Activated CD4-positive, alpha-beta T cell treated with anti-CD3 and anti-CD28 coated beads, Interleukin-2, amount 10 ng/mL, durations not matched to agents 7 days and 5 days (primary cell): ENCODE measurements around the gene IFI27L1. TPM values are rescaled to one million over a fixed set of nuclear protein-coding genes. Genes with fewer than 3 reads are reported as not detected.

ENCODE experiments used
- CTCF ChIA-PET: fragments of 350-600 bp; sonication (Branson Sonifier 250); formaldehyde crosslinking; loops from one replicate; lab custom pipeline; 2021; ENCODE audit warnings: antibody characterized with exemption; lab: Charles Lee
- POLR2A ChIA-PET: fragments of 350-600 bp; sonication (Branson Sonifier 250); formaldehyde crosslinking; loops from one replicate; lab custom pipeline; 2021; ENCODE audit warnings: antibody characterized with exemption; lab: Charles Lee
- DNase-seq: peaks from one replicate; pipeline ENCODE4 v3.0.0-alpha.2; 2020
- H3K27ac Mint-ChIP-seq: one replicate; pipeline ENCODE4 v1.8.0; 2021; ENCODE audit warnings: mild to moderate bottlenecking, moderate library complexity, mixed read lengths
- H3K27me3 Mint-ChIP-seq: one replicate; pipeline ENCODE4 v1.8.0; 2021; ENCODE audit warnings: mixed read lengths
- H3K36me3 Mint-ChIP-seq: one replicate; pipeline ENCODE4 v1.8.0; 2021; ENCODE audit warnings: low read depth, mixed read lengths
- H3K4me1 Mint-ChIP-seq: one replicate; pipeline ENCODE4 v1.8.0; 2021; ENCODE audit warnings: mixed read lengths
- H3K4me3 Mint-ChIP-seq: one replicate; pipeline ENCODE4 v1.8.0; 2021; ENCODE audit warnings: mild to moderate bottlenecking, moderate library complexity, mixed read lengths
- H3K9me3 Mint-ChIP-seq: one replicate; pipeline ENCODE4 v1.8.0; 2021; ENCODE audit warnings: mixed read lengths
- total RNA-seq, 2 experiments: library from RNA; stranded (reverse); gene quantifications; one replicate each; pipeline ENCODE4 v1.2.3, GENCODE V29; 2021

IFI27L1 gene
- total RNA-seq: 10 to 100 TPM; 31.6 to 42.1 TPM

- Mint-ChIP-seq H3K36me3 (peaks cover 54% of the 10 kb centered on the region), H3K4me1 (peaks cover 53% of the 10 kb centered on the region), H3K27me3 (no peaks in the 10 kb centered on the region), H3K4me3 (peak within 1 kb of the TSS; percentile 99), H3K9me3 (no peaks in the 10 kb centered on the region), H3K27ac (peak within 1 kb of the TSS; percentile 100)
- POLR2A ChIA-PET: no interaction called here
- DNase-seq: peak; percentile 97
- CTCF ChIA-PET: interaction anchor here (0.6 to 1.9 kb wide), 8 partner anchors 10 to 110 kb away, joined by 3 to 7 read pairs (median 4); no protein-coding TSS in a partner anchor
Observed at GRCh38 chr14:94080621-94081385, at the start of gene IFI27L1, which contains the start of gene DDX24. IFI27L1 (plus strand) TSS chr14:94081310; CDS start chr14:94096938, 15,628 bp downstream. DDX24 (minus strand) TSS chr14:94081202; CDS start chr14:94079742, 1,460 bp downstream.

- no peak overlapping the region for H3K27ac Mint-ChIP-seq
- POLR2A ChIA-PET: no interaction called here
- CTCF ChIA-PET: interaction anchor here (1.5 kb wide), 2 partner anchors 12 to 105 kb away, joined by 3 to 5 read pairs; no protein-coding TSS in a partner anchor
- no peak for DNase-seq
- no peaks in the 10 kb centered on the region for H3K36me3 Mint-ChIP-seq
- H3K27me3 Mint-ChIP-seq: no peaks in the 10 kb centered on the region
- no peaks in the 10 kb centered on the region for H3K9me3 Mint-ChIP-seq
- no peak overlapping the region for H3K4me3 Mint-ChIP-seq
- peaks cover 24% of the 10 kb centered on the region for H3K4me1 Mint-ChIP-seq
Observed at GRCh38 chr14:94031883-94032279, 49.2 kb upstream of the IFI27L1 start.

DNA sequence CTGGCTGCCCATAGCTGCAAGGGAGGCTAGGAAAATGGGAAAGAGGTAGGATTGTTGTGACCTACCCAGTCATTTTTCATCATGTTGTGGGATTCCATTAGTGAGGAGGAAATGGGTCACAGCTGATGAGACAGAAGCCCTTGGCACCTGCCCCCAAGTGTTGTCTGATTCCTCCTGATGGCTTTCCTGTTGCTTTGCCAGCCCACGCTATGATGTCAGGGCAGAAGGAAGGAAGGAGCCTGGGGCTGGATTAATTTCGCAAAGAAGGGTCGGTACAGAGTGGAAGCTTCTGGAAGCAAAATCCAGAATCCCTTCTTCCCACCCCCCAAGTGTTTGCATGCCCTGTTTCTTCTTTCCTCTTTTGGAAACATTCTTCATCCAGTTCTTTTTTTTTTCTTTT lies 46.2 kb upstream of the IFI27L1 start:
- no peak for DNase-seq
- no peaks in the 10 kb centered on the region for H3K27me3 Mint-ChIP-seq
- H3K27ac Mint-ChIP-seq: no peak overlapping the region
- H3K9me3 Mint-ChIP-seq: no peaks in the 10 kb centered on the region
- ChIA-PET CTCF (interaction anchor here (0.7 to 2.9 kb wide), 11 partner anchors 10 to 141 kb away, joined by 3 to 23 read pairs (median 11); partner anchors contain the start of gene OTUB2), POLR2A (interaction anchor here (0.6 kb wide), 1 partner anchor 57 kb away, joined by 3 read pairs; no protein-coding TSS in a partner anchor)
- H3K4me1 Mint-ChIP-seq: peaks cover 7% of the 10 kb centered on the region
- no peak overlapping the region for H3K4me3 Mint-ChIP-seq
- H3K36me3 Mint-ChIP-seq: no peaks in the 10 kb centered on the region

DNA sequence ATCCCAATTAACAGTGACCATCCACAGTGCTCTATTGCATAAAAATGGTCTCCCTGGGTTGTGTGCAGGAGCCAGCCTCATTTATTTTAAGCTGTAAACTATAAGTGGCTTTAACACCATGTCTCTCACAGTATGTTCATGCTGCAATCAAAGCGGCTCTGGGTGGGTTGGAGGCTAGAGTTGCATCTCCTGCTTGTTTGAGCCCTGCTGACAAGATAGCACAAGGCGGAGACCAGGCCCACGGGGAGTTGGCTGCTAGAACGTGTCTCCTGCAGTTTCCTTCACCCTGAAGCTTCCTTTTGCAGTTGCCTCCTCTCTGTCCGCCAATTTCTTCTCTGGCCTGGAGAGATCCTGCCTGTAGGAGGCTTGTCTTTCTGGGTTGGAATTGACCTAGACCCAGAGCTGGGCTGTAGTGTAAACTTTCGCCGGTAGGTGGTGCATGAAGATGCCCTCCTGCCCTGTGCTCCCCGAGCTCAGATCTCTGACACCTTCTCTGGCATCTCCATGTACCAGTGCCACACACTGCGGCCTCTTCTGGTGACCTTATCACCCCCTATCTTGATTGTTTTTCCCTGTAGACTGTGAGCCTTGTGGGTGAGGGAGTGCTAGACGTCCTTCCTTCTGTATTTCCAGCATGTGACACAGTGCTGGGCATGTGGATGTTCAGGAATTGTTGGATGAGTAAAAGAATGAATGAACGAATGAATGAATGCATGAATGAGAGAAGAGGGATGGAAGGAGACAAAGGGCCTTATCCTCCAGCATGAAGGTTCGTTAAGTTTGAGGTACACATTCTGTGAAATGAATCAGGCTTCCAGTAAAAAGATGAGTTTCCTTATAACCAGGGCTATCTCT lies 44.6 kb upstream of the IFI27L1 start:
- Mint-ChIP-seq H3K36me3 (no peaks in the 10 kb centered on the region), H3K4me3 (no peak overlapping the region), H3K4me1 (peaks cover 7% of the 10 kb centered on the region), H3K27ac (no peak overlapping the region), H3K9me3 (no peaks in the 10 kb centered on the region), H3K27me3 (no peaks in the 10 kb centered on the region)
- ChIA-PET POLR2A (interaction anchor here (0.9 to 1.0 kb wide), 2 partner anchors 97 to 100 kb away, joined by 3 read pairs; no protein-coding TSS in a partner anchor), CTCF (interaction anchor here (0.6 to 2.9 kb wide), 31 partner anchors 8 to 451 kb away, joined by 3 to 23 read pairs (median 4); partner anchors contain the start of genes CCDC197 and OTUB2)
- peak; percentile 85 for DNase-seq

GRCh38 chr14:94037954-94038353 lies 43.2 kb upstream of the IFI27L1 start:
- H3K9me3 Mint-ChIP-seq: no peaks in the 10 kb centered on the region
- ChIA-PET POLR2A (no interaction called here), CTCF (interaction anchor here (1.1 to 1.6 kb wide), 3 partner anchors 9 to 16 kb away, joined by 3 to 6 read pairs (median 3); no protein-coding TSS in a partner anchor)
- H3K4me1 Mint-ChIP-seq: peaks cover 7% of the 10 kb centered on the region
- H3K4me3 Mint-ChIP-seq: no peak overlapping the region
- no peak overlapping the region for H3K27ac Mint-ChIP-seq
- no peaks in the 10 kb centered on the region for H3K36me3 Mint-ChIP-seq
- no peak for DNase-seq
- H3K27me3 Mint-ChIP-seq: no peaks in the 10 kb centered on the region

GRCh38 chr14:94038510-94038909 lies 42.6 kb upstream of the IFI27L1 start:
- POLR2A ChIA-PET: no interaction called here
- Mint-ChIP-seq H3K27me3 (no peaks in the 10 kb centered on the region), H3K36me3 (peaks cover under 1% of the 10 kb centered on the region), H3K4me3 (no peak overlapping the region), H3K27ac (no peak overlapping the region), H3K9me3 (no peaks in the 10 kb centered on the region), H3K4me1 (peaks cover 7% of the 10 kb centered on the region)
- CTCF ChIA-PET: interaction anchor here (1.1 to 1.8 kb wide), 5 partner anchors 9 to 142 kb away, joined by 3 to 6 read pairs (median 3); no protein-coding TSS in a partner anchor
- DNase-seq: no peak

DNA sequence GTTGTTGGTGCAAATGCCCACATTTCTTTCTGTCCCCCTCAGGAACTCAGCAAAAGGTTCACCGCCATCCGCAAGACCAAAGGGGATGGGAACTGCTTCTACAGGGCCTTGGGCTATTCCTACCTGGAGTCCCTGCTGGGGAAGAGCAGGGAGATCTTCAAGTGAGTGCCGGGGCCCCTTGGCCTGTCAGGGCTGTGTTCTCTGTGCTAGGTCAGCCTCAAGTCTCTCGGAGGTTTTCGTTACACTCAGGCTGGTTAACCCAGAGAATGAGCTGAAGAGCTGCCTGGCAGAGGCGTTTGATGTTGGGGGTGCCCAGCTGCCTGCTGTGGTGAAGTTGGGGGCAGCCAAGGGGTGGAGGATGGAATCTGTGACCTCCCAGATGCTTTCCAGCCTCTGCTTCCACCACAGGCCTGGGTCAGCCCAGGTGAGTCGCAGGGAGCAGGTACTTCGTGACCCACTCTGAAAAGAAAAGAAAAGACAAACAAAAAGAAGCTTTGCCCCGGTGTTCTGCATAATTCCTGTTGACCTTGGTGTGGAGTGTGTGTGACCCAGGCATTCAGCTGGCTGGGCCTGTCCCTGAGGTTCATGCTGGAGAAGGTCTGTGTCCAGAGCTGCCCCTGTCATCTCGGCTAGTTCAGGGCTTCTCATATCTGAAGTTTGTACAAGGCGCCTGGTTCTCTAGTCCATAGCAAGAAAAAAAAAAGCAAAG lies 42.0 kb upstream of the IFI27L1 start:
- CTCF ChIA-PET: interaction anchor here (1.1 to 1.8 kb wide), 3 partner anchors 13 to 141 kb away, joined by 3 to 6 read pairs (median 3); partner anchors contain the start of gene OTUB2
- DNase-seq: no peak
- Mint-ChIP-seq H3K36me3 (peaks cover 5% of the 10 kb centered on the region), H3K27me3 (no peaks in the 10 kb centered on the region), H3K9me3 (no peaks in the 10 kb centered on the region), H3K4me3 (no peak overlapping the region), H3K4me1 (peaks cover 7% of the 10 kb centered on the region), H3K27ac (no peak overlapping the region)
- POLR2A ChIA-PET: no interaction called here

GRCh38 chr14:94040247-94040646 lies 40.9 kb upstream of the IFI27L1 start:
- ChIA-PET POLR2A (no interaction called here), CTCF (interaction anchor here (1.1 to 1.8 kb wide), 2 partner anchors 14 to 96 kb away, joined by 3 to 6 read pairs; partner anchors contain the start of gene OTUB2)
- Mint-ChIP-seq H3K4me1 (peaks cover 7% of the 10 kb centered on the region), H3K27ac (no peak overlapping the region), H3K4me3 (no peak overlapping the region), H3K36me3 (peaks cover 7% of the 10 kb centered on the region), H3K9me3 (no peaks in the 10 kb centered on the region), H3K27me3 (no peaks in the 10 kb centered on the region)
- no peak for DNase-seq

DNA sequence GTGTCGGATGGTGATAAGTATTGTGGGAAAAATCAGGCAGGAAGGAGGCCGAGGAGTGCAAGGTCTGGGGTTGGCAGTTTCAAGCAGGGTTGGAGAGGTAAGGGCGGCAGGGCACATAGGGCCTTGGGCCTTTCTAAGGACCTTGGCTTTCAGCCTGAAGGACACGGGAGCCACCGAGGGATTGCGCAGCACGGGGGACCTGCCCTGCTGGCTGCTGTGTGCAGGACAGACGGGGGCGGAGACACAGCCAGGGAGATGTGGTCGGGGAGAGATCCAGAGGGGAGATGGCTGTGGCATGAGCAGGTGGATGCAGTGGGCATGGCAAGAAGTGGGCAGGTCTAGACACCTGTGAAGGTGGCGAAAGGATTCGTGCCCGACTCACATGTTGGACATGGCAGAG lies 40.3 kb upstream of the IFI27L1 start:
- Mint-ChIP-seq H3K36me3 (peaks cover 8% of the 10 kb centered on the region), H3K4me1 (peaks cover 7% of the 10 kb centered on the region), H3K9me3 (no peaks in the 10 kb centered on the region), H3K27me3 (no peaks in the 10 kb centered on the region), H3K4me3 (no peak overlapping the region), H3K27ac (no peak overlapping the region)
- no peak for DNase-seq
- ChIA-PET POLR2A (no interaction called here), CTCF (no interaction called here)

- no peaks in the 10 kb centered on the region for H3K9me3 Mint-ChIP-seq
- H3K36me3 Mint-ChIP-seq: peaks cover 8% of the 10 kb centered on the region
- H3K27ac Mint-ChIP-seq: no peak overlapping the region
- ChIA-PET CTCF (interaction anchor here (0.6 to 1.3 kb wide), 2 partner anchors 12 to 15 kb away, joined by 3 to 4 read pairs; no protein-coding TSS in a partner anchor), POLR2A (no interaction called here)
- H3K4me1 Mint-ChIP-seq: peaks cover 2% of the 10 kb centered on the region
- no peak for DNase-seq
- H3K27me3 Mint-ChIP-seq: no peaks in the 10 kb centered on the region
- H3K4me3 Mint-ChIP-seq: no peak overlapping the region
Observed at GRCh38 chr14:94041551-94042346, 39.4 kb upstream of the IFI27L1 start.

DNA sequence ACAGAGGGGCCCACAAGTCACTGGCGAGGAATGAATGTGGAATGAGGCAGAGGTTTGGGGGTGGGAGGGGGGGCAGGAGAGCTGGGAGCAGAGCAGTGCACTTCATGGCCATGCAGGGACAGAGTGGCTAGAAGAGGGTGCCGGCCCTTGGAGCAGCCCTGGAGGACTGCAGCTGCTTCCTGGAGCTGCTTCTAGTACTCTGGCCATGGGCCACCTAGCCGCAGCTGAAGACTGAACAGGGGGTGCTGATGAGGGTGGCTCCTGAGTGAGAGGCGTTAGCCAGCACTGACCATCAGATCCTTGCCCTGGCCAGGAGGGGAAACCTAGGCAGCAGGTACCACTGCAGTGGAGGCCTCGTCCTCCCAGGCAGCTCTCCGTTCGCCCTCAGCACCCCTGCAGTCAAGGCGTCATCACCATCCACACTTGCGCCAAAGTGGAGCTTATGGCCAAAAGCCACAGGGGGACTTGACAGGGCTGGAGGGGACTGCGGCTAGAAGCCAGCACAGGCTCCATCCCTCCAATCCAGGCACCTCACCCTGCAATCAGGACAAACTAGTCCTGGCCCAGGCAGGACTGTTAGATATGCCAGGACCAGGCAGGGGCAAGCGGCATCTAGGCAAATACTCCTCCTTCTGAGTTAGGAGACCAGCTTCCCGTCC lies 38.5 kb upstream of the IFI27L1 start:
- DNase-seq: no peak
- CTCF ChIA-PET: interaction anchor here (1.3 kb wide), 1 partner anchor 16 kb away, joined by 3 read pairs; no protein-coding TSS in a partner anchor
- POLR2A ChIA-PET: no interaction called here
- Mint-ChIP-seq H3K4me1 (no peaks in the 10 kb centered on the region), H3K27me3 (no peaks in the 10 kb centered on the region), H3K27ac (peak overlapping the region; percentile 67), H3K36me3 (peaks cover 13% of the 10 kb centered on the region), H3K9me3 (no peaks in the 10 kb centered on the region), H3K4me3 (no peak overlapping the region)
